PC-3 (cell line): ENCODE measurements around the gene COL9A2. TPM values are rescaled to one million over a fixed set of nuclear protein-coding genes. Genes with fewer than 3 reads are reported as not detected.

Experiments used
- ATAC-seq: fragments of 200-7000 bp; cut with Tn5 transposase; 2 replicates; pipeline ENCODE4 v1.9.1; 2020; ENCODE audit warnings: mild to moderate bottlenecking, moderate library complexity
- BruUV-seq: library from RNA; stranded (reverse); fragments of 400-500 nt; replicated peaks from 2 replicates; lab custom pipeline; 2021; lab: Mats Ljungman, UMichigan
- CTCF ChIA-PET: fragments of 300-600 bp; sonication (Branson Sonifier 250); formaldehyde crosslinking; loops from one replicate; lab custom pipeline; 2022; ENCODE audit warnings: antibody characterized with exemption; lab: Charles Lee
- POLR2A ChIA-PET: fragments of 300-600 bp; sonication (Branson Sonifier 250); formaldehyde crosslinking; loops from one replicate; lab custom pipeline; 2022; ENCODE audit warnings: antibody characterized with exemption; ENCODE audit not compliant: unreplicated experiment; lab: Charles Lee
- DNase-seq: peaks from one replicate; pipeline ENCODE4 v3.0.0-alpha.2; 2015
- H2AFZ ChIP-seq: fragments of 300-600 bp; sonication (generic); 2 replicates; pipeline ENCODE4 v1.6.0; 2016; ENCODE audit warnings: antibody characterized with exemption, low read length
- H3F3A ChIP-seq: fragments of 300-600 bp; sonication (generic); one replicate; pipeline ENCODE4 v1.6.0; 2017; ENCODE audit warnings: antibody characterized with exemption, low read length, control low read depth, mild to moderate bottlenecking; ENCODE audit not compliant: unreplicated experiment
- H3K27ac ChIP-seq: fragments of 300-600 bp; sonication (generic); 2 replicates; pipeline ENCODE4 v1.5.1; 2016; ENCODE audit warnings: mild to moderate bottlenecking, low read length
- H3K27me3 ChIP-seq: fragments of 300-600 bp; sonication (generic); 2 replicates; pipeline ENCODE4 v1.6.1; 2016; ENCODE audit warnings: low read length, mixed read lengths
- H3K36me3 ChIP-seq: fragments of 300-600 bp; sonication (generic); 2 replicates; pipeline ENCODE4 v1.6.1; 2016; ENCODE audit warnings: low read depth, mixed run types, low read length, mixed read lengths
- H3K4me1 ChIP-seq: fragments of 300-600 bp; sonication (generic); 2 replicates; pipeline ENCODE4 v1.5.1; 2016; ENCODE audit warnings: low read length; ENCODE audit not compliant: insufficient read depth
- H3K4me2 ChIP-seq: fragments of 300-600 bp; sonication (generic); 2 replicates; pipeline ENCODE4 v1.6.0; 2016; ENCODE audit warnings: low read length
- H3K4me3 ChIP-seq: fragments of 300-600 bp; sonication (generic); 2 replicates; pipeline ENCODE4 v1.5.1; 2016; ENCODE audit warnings: mild to moderate bottlenecking, low read length, mixed read lengths
- H3K79me2 ChIP-seq: fragments of 300-600 bp; sonication (generic); 2 replicates; pipeline ENCODE4 v1.6.1; 2017; ENCODE audit warnings: low read length, mixed read lengths
- H3K9ac ChIP-seq: fragments of 300-600 bp; sonication (generic); 2 replicates; pipeline ENCODE4 v1.6.0; 2016; ENCODE audit warnings: mild to moderate bottlenecking, low read length
- H3K9me2 ChIP-seq: fragments of 300-600 bp; sonication (generic); replicated peaks from 2 replicates; pipeline ENCODE4 v1.6.1; 2016; ENCODE audit warnings: mixed run types, low read length, mixed read lengths
- H3K9me3 ChIP-seq: fragments of 300-600 bp; sonication (generic); 2 replicates; pipeline ENCODE4 v1.6.1; 2016; ENCODE audit warnings: low read length, mixed read lengths
- H4K20me1 ChIP-seq: fragments of 300-600 bp; sonication (generic); 2 replicates; pipeline ENCODE4 v1.6.1; 2016; ENCODE audit warnings: low read length, mixed read lengths
- EZH2 ChIP-seq: fragments of 300-600 bp; sonication (generic); IDR thresholded peaks from one replicate; pipeline ENCODE4 v1.6.1; 2017; ENCODE audit warnings: antibody characterized with exemption, mild to moderate bottlenecking, low read length; ENCODE audit not compliant: unreplicated experiment
- EZH2phosphoT487 ChIP-seq: fragments of 300-600 bp; sonication (generic); IDR thresholded peaks from 2 replicates; pipeline ENCODE4 v1.6.1; 2018; ENCODE audit warnings: mild to moderate bottlenecking, antibody characterized with exemption, low read length, borderline replicate concordance
- intact Hi-C: fragments of 100-400 bp; cut with micrococcal nuclease; formaldehyde crosslinking; loops from 2 replicates; pipeline ENCODE4 v1.9.0; 2023
- total RNA-seq: library from RNA; depleted of rRNA; stranded (reverse); fragments of >200 nt; gene quantifications from 2 replicates; pipeline ENCODE4 v1.2.3, GENCODE V29; 2014
- TF ChIP-seq, protein P1 (sequence below): fragments of 300-600 bp; sonication (generic); conservative IDR thresholded peaks from 2 replicates; pipeline ENCODE4 v1.5.1; 2017; ENCODE audit warnings: antibody characterized with exemption, low read depth, mild to moderate bottlenecking, low read length

The COL9A2 gene
- total RNA-seq, 1 experiment from 2014 or later, result 4.4 TPM

GRCh38 chr1:40362699-40363098 lies 45.6 kb upstream of the COL9A2 start:
- no peak for DNase-seq
- no peak for ATAC-seq
- TF ChIP-seq EZH2 (no peak), EZH2phosphoT487 (no peak)
- TF ChIP-seq, protein P1, sequence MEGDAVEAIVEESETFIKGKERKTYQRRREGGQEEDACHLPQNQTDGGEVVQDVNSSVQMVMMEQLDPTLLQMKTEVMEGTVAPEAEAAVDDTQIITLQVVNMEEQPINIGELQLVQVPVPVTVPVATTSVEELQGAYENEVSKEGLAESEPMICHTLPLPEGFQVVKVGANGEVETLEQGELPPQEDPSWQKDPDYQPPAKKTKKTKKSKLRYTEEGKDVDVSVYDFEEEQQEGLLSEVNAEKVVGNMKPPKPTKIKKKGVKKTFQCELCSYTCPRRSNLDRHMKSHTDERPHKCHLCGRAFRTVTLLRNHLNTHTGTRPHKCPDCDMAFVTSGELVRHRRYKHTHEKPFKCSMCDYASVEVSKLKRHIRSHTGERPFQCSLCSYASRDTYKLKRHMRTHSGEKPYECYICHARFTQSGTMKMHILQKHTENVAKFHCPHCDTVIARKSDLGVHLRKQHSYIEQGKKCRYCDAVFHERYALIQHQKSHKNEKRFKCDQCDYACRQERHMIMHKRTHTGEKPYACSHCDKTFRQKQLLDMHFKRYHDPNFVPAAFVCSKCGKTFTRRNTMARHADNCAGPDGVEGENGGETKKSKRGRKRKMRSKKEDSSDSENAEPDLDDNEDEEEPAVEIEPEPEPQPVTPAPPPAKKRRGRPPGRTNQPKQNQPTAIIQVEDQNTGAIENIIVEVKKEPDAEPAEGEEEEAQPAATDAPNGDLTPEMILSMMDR, result no peak
- Histone ChIP-seq H3K4me1 (no peaks in the 10 kb centered on the region), H3K4me2 (no peak overlapping the region), H3K27ac (no peak overlapping the region), H3K36me3 (no peaks in the 10 kb centered on the region), H3K4me3 (no peak overlapping the region), H3K9me2 (no peaks in the 10 kb centered on the region), H3K79me2 (no peaks in the 10 kb centered on the region), H3K9ac (no peak overlapping the region), H3F3A (no peaks in the 10 kb centered on the region), H3K27me3 (no peaks in the 10 kb centered on the region), H4K20me1 (no peaks in the 10 kb centered on the region), H2AFZ (no peak overlapping the region), H3K9me3 (peaks cover 2% of the 10 kb centered on the region)
- POLR2A ChIA-PET, result no interaction called here
- intact Hi-C loops, result no loop called here
- CTCF ChIA-PET, result no interaction called here
- no TSS peak for BruUV-seq

GRCh38 chr1:40362199-40362598 lies 45.1 kb upstream of the COL9A2 start:
- H3K79me2 ChIP-seq, result no peaks in the 10 kb centered on the region
- no peak for ATAC-seq

DNA sequence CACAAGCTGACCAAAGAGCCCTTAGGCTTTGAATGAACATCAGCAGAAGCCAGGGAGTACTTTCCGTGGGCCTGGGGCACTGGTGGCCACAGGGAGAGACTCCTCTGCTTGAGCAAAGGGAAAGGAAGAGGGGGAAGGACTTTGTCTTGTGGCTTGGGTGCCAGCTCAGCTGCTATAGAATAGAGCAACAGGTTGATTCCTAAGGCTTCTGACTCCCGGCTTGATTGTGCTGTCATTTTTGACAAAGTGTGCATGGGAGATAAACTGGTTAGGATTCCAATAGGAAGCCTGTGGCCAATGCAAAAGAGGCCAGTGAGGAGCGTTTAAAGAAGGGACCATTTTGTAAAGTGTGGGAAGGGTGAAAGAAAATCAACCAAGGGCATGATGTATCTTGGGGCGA lies 44.6 kb upstream of the COL9A2 start:
- intact Hi-C loops, result no loop called here
- no peaks in the 10 kb centered on the region for H3K36me3 ChIP-seq

More at GRCh38 chr1:40362199-40362598, 45.1 kb upstream of the COL9A2 start:
- Histone ChIP-seq H3F3A (no peaks in the 10 kb centered on the region), H3K9me3 (peaks cover 4% of the 10 kb centered on the region), H3K9me2 (no peaks in the 10 kb centered on the region), H3K4me1 (no peaks in the 10 kb centered on the region), H3K36me3 (no peaks in the 10 kb centered on the region), H3K9ac (no peak overlapping the region), H3K4me2 (no peak overlapping the region), H3K4me3 (no peak overlapping the region), H2AFZ (no peak overlapping the region), H4K20me1 (no peaks in the 10 kb centered on the region), H3K27me3 (no peaks in the 10 kb centered on the region), H3K27ac (no peak overlapping the region)
- intact Hi-C loops, result no loop called here
- DNase-seq, result no peak
- POLR2A ChIA-PET, result no interaction called here
- CTCF ChIA-PET, result no interaction called here
- BruUV-seq, result no TSS peak
- TF ChIP-seq EZH2phosphoT487 (no peak), EZH2 (no peak)
- TF ChIP-seq, protein P1, result no peak

More for the DNA sequence above, 44.6 kb upstream of the COL9A2 start:
- DNase-seq (no peak), ATAC-seq (no peak)
- H3K4me2 ChIP-seq, result no peak overlapping the region
- no peak overlapping the region for H3K27ac ChIP-seq
- H3F3A ChIP-seq, result no peaks in the 10 kb centered on the region
- H2AFZ ChIP-seq, result no peak overlapping the region
- CTCF ChIA-PET, result no interaction called here
- BruUV-seq, result no TSS peak
- H3K79me2 ChIP-seq, result no peaks in the 10 kb centered on the region
- POLR2A ChIA-PET, result no interaction called here
- TF ChIP-seq EZH2 (no peak), EZH2phosphoT487 (no peak)
- TF ChIP-seq, protein P1, result no peak
- no peak overlapping the region for H3K4me3 ChIP-seq
- no peaks in the 10 kb centered on the region for H4K20me1 ChIP-seq
- no peak overlapping the region for H3K9ac ChIP-seq
- no peaks in the 10 kb centered on the region for H3K4me1 ChIP-seq
- H3K9me2 ChIP-seq, result no peaks in the 10 kb centered on the region
- H3K27me3 ChIP-seq, result no peaks in the 10 kb centered on the region
- peaks cover 4% of the 10 kb centered on the region for H3K9me3 ChIP-seq
